Heart right ventricle (tissue), 16 donors: ENCODE data around the gene NECAB3. TPM values are rescaled to one million over a fixed set of nuclear protein-coding genes. Genes with fewer than 3 reads are reported as not detected.

Experiments used
- ATAC-seq, 8 donors: fragments of 200-7000 bp; cut with Tn5 transposase; one replicate each; pipeline ENCODE4 v1.9.1; 2020; ENCODE audit warnings: mild to moderate bottlenecking in 8 of 8, moderate library complexity in 8 of 8, moderate number of reproducible peaks in 1 of 8
- DNase-seq, 2 donors: peaks; one replicate each; pipeline ENCODE4 v3.0.0-alpha.2; 2020
- H3K27ac ChIP-seq, 10 donors: fragments of 200-600 bp; sonication (generic) in 2 of 10; one replicate each; pipeline versions ENCODE4 v1.5.0 to v1.8.0; 2020 to 2022; ENCODE audit warnings: mild to moderate bottlenecking in 3 of 10
- H3K27me3 ChIP-seq, 7 donors: fragments of 200-600 bp; one replicate each; pipeline ENCODE4 v1.8.0; 2021 to 2022; ENCODE audit warnings: mild to moderate bottlenecking in 2 of 7
- H3K36me3 ChIP-seq, 9 donors: fragments of 200-600 bp; sonication (generic) in 1 of 9; one replicate each; pipeline versions ENCODE4 v1.5.0 to v1.8.0; 2020 to 2022; ENCODE audit warnings: mild to moderate bottlenecking in 2 of 9
- H3K4me1 ChIP-seq, 9 donors: fragments of 200-600 bp; sonication (generic) in 1 of 9; one replicate each; pipeline versions ENCODE4 v1.5.0 to v1.8.0; 2020 to 2022; ENCODE audit warnings: mild to moderate bottlenecking in 4 of 9
- H3K4me3 ChIP-seq, 10 donors: fragments of 200-600 bp; sonication (generic) in 2 of 10; one replicate each; pipeline versions ENCODE4 v1.5.0 to v1.8.0; 2020 to 2022; ENCODE audit warnings: mild to moderate bottlenecking in 7 of 10, moderate library complexity in 2 of 10
- H3K9me3 ChIP-seq, 11 donors: fragments of 200-600 bp in 10 of 11; sonication (generic) in 2 of 11; one replicate each; pipeline versions ENCODE4 v1.5.0 to v1.8.0; 2013 to 2022; ENCODE audit warnings: mild to moderate bottlenecking in 2 of 11, control low read depth in 1 of 11, moderate library complexity in 1 of 11
- CTCF ChIP-seq, 9 donors: fragments of 200-600 bp; sonication (generic) in 2 of 9; IDR thresholded peaks; one replicate each; pipeline versions ENCODE4 v1.5.0 to v1.8.0; 2021 to 2022; ENCODE audit warnings: antibody characterized with exemption in 9 of 9, mild to moderate bottlenecking in 5 of 9, moderate library complexity in 1 of 9
- WGBS, 2 donors: extraction: QIAGEN DNeasy Blood & Tissue Kit; methylation state at CpG; one replicate each; pipeline ENCODE4 v1.1.7; 2013; ENCODE audit warnings: inconsistent platforms in 1 of 2; 5-methylcytosine and 5-hydroxymethylcytosine counted together
- intact Hi-C, 10 donors: fragments of 100-400 bp; cut with DNase I; formaldehyde crosslinking; loops; one replicate each; pipeline versions ENCODE4 v1.11.1 to v1.14.2; 2022
- polyA plus RNA-seq, 2 donors: library from polyadenylated mRNA; stranded (reverse); fragments of 200-250 nt; gene quantifications; one replicate each; pipeline ENCODE4 v1.2.3, GENCODE V29; 2013
- total RNA-seq, 10 donors: library from RNA; stranded (reverse); fragmentation: NEBNext Ultra II Directional in 3 of 10; extraction: Animal tissue kit (Norgen Biotek cat#: 25700) in 3 of 10; gene quantifications; one replicate each; pipeline versions ENCODE4 v1.2.1 to v1.2.4, GENCODE V29; 2021 to 2023
- donor health status: Arrhythmogenic right ventricular cardiomyopathy.
- donor health status: ischemic (EF 13 %, LVEDD 7.1; RV severe dilation, severe dysfunction).
- donor health status: healthy with polysubstance abuse.
- donor health status: DM: no; HTN: yes; CAD: no.
- donor health status: DM: no; HTN: no; CAD: no.
- donor health status: ischemic (EF 25% LVEDD 6.9; RV normal size, moderate dysfunction).
- donor health status: ischemic (EF 25% LVEDD 5.7; RV mildly dilated, moderate dysfunction).
- donor health status: healthy.
- donor health status: DM: yes; HTN: yes; CAD: no.
- donor health status: Ischemic cardiomyopathy.
- donor health status: ischemic (EF 35%, LVEDD 5.7; RV mildly dilated, moderate dysfunction).
- donor health status: nonischemic (EF 11% LVEDD 7.7; RV severe dilation, severe dysfunction).
- donor health status: DM: yes; HTN: yes; CAD: no.
- donor health status: PGD.
- donor health status: ischemic (EF 29% LVEDD 5.4; RV normal size, mild dysfunction).
- donor health status: nonischemic (EF 23%, LVEDD 6.1; RV moderate dilation, normal function).

NECAB3 gene
- total and polyA plus RNA-seq, 12 donors = 36.6 to 92.8 (median 77.2) TPM

DNA sequence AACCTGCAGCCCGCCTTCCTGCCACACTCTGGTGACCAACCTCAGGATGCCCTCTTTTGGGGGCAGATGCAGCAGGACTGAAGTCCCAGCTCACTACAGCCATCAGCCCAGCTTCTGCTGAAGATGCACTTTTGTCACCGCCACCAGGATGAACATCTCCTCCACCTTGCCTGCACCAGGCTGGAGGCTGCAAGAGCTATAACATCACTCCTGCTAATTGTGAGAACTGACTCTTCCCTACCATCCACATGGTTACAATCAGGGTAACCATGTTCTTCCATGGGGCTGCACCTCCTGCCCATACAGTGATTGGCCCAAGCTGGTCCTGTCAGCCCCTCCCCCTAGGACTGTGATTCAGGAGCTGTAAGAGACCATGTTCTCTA, 9.5 kb downstream of the NECAB3 start:
- DNase-seq (no peak), ATAC-seq (no peak)
- peaks cover 0 to 22% (median 0%) of the 10 kb centered on the region in 9 donors for H3K36me3 ChIP-seq
- WGBS, 2 donors = 97 to 98% methylated on average over 2 of the region's 2 CpGs
- intact Hi-C loops = loop anchor here in 5 of 10 donors (5.0 kb wide), 1 partner anchor 207 kb away; no protein-coding TSS in a partner anchor
- peaks cover 19 to 53% (median 44%) of the 10 kb centered on the region in 9 donors for H3K4me1 ChIP-seq
- H3K27ac ChIP-seq = no peak overlapping the region
- no peaks in the 10 kb centered on the region for H3K9me3 ChIP-seq
- no peaks in the 10 kb centered on the region for H3K27me3 ChIP-seq
- H3K4me3 ChIP-seq = no peak overlapping the region
- TF ChIP-seq CTCF (IDR thresholded peaks at IDR 0.05) = no peak

DNA sequence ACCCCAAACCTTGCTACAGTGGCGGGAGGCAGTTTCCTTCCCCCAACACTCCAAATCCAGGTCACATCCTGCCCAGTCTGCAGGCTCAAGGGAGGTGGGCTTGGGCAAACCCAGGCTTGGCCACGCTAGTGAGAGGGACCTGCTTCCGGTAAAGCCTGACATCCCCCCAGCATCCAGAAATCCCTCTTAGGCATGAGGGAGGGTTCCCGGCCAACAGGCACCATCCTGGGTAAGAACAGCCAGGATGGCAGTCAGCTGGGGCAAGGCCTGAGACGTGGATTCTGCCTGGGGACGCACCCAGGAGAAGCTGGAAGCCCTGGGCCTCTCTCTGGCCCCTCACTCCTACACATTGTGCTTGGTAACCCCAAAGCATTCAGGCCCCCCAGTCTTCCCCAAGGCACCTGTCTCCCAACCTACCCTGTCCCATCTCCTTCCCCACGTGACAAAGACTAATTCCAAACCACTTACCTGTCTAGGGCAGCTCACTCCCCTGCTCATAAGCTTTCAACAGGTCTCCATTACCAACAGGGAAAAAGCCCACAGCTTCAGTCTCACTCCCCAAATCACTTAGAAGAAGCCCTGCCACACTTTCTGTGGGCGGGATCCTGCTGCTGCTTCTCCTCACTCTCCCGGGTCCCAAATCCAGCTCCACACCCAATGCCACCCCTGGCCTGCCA, 10.0 kb downstream of the NECAB3 start:
- peaks cover 0 to 22% (median 0%) of the 10 kb centered on the region in 9 donors for H3K36me3 ChIP-seq
- intact Hi-C loops = no loop called here
- WGBS, 2 donors = 40 to 52% methylated on average over 9 of the region's 9 CpGs

DNA sequence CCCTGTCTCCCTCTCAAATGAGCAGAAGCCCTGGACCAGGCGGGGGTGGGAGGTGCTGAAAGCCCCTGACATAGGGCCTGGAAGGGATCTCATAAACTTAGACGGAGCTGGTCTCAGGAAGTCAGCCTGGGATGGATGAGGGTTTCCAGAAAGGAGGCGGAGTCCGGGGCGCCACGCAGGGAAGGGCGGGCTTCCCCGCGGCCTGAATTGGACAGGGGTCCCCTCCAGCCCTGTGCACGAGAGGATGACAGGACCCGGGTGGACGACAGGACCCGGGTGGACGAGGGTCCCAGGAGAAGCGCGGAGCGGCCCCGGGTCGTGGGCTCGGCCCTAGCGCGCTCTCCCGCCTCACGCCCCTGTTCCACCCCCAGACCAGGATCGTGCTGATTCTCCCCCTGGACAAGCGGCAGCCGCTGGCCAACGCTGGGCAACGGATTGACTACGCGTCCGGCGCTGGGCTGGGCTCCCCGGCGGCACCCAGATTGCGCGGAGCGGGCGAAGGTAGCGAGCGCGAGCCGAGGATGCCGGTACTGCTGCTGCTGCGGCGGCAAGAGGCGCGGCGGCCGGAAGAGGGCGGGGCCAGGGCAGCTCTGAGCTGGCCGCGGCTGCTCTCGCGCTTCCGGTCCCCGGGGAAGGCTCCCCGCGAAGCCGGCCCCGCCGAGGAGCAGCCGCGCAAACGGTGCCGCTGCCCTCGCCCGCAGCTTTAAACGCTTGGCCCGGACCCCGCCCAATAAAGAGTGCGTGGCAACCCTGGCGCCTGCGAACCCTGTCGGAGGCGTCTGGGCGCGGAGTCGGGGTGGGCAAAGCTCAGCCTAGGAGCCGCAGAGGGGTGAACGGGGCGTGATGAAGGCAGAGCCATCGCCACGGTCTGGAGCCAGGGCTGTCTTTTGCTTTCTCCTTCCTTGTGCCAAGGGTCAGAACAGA, 10.8 kb downstream of the NECAB3 start:
- Histone ChIP-seq H3K4me1 (peaks cover 19 to 48% (median 42%) of the 10 kb centered on the region in 9 donors), H3K27ac (peak overlapping the region; percentile 24 to 93 (median 84))
- ATAC-seq = peak; percentile 55 to 70 (median 62)

More for the DNA sequence above, 10.0 kb downstream of the NECAB3 start:
- peak overlapping the region; percentile 49 to 84 (median 77) for H3K4me3 ChIP-seq
- no peak for ATAC-seq
- no peak for TF ChIP-seq CTCF (IDR thresholded peaks at IDR 0.05)
- H3K4me1 ChIP-seq = peaks cover 19 to 50% (median 44%) of the 10 kb centered on the region in 9 donors
- H3K27me3 ChIP-seq = no peaks in the 10 kb centered on the region
- no peaks in the 10 kb centered on the region for H3K9me3 ChIP-seq
- DNase-seq = no peak
- H3K27ac ChIP-seq = peak overlapping the region; percentile 24 to 93 (median 84)

More for the DNA sequence above, 10.8 kb downstream of the NECAB3 start:
- intact Hi-C loops = no loop called here
- H3K4me3 ChIP-seq = peak overlapping the region; percentile 49 to 84 (median 77)
- 1% methylated on average over 84 of the region's 84 CpGs for WGBS, 2 donors
- no peaks in the 10 kb centered on the region for H3K27me3 ChIP-seq
- DNase-seq = peak; percentile 81 to 87
- TF ChIP-seq CTCF (IDR thresholded peaks at IDR 0.05) = no peak
- peaks cover 0 to 22% (median 2%) of the 10 kb centered on the region in 9 donors for H3K36me3 ChIP-seq
- no peaks in the 10 kb centered on the region for H3K9me3 ChIP-seq
